GM18909 (cell line): ENCODE measurements around the gene LMBR1L.

Experiments used
- ATAC-seq: cut with Tn5 transposase; IDR thresholded peaks from one replicate; pipeline ENCODE4 v1.9.1; 2021; ENCODE audit warnings: mild to moderate bottlenecking; ENCODE audit not compliant: unreplicated experiment, poor library complexity

LMBR1L gene

DNA sequence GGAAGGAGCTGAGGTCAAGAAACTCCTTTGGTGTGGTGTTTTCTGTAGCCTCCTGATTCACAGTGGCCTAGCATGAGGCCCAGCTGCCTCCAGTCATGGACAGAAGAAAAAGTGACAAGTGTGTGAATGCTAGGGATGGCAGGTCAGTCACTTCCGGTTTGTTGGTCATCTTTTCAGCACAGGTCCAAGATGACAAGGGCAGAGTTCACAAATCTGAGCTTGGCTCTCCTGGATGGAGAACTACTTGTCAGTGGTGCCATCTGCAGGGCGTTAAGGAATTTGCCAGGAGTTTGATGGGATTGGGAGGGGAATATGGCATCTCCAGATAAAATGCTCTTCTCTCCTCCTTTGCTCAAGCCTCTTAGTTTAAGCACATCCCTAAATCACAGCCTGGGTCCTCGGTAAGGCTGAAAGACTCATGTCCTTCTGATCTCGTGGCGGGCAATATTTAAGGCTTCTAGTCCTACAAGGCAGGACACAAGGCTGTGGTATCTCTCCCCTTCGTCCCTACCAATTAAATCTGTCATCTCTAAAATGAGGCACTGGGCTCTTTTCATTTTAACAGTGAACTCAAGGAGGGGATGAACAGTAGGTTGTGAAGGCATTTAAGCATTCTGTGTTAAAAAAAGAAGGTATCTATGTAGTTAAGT, 10.5 kb upstream of the LMBR1L start:
- no peak for ATAC-seq

GRCh38 chr12:49111206-49111605, 559 bp upstream of the LMBR1L start:
- ATAC-seq = no peak

GRCh38 chr12:49109641-49110463, 795 bp downstream of the LMBR1L start:
- peak; percentile 9 for ATAC-seq

- ATAC-seq = no peak
Observed at GRCh38 chr12:49108958-49109404, 1.7 kb downstream of the LMBR1L start.

DNA sequence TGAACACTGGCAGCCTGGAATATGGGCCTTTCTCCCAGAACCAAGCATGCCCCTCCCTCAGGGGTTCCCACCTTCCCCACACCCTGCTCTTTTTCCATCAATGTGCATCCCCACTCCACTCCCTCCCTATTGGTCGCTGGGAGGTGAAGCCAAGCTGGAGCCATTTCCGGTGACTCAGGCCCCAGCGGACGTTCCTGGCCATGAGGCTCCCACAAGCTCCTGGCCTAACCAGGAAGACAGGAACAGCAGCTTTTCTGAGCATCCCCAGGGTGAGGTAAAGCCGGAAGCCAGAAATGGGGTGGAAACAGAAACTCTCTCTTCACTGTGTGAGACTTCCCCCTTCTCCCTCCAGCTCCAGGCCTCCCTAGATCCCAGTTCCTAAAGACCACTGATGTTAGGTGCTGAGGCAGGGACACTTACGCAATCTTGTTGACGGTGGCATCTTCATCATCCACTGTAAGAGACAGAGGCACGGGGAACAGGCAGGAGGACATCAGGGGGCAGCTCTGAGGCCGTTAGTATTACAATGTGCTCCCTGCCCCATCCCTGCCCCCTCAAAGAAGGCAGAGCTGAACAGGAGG, 5.1 kb downstream of the LMBR1L start:
- ATAC-seq = no peak

- ATAC-seq = no peak
Observed at GRCh38 chr12:49104822-49105221, 5.8 kb downstream of the LMBR1L start.

DNA sequence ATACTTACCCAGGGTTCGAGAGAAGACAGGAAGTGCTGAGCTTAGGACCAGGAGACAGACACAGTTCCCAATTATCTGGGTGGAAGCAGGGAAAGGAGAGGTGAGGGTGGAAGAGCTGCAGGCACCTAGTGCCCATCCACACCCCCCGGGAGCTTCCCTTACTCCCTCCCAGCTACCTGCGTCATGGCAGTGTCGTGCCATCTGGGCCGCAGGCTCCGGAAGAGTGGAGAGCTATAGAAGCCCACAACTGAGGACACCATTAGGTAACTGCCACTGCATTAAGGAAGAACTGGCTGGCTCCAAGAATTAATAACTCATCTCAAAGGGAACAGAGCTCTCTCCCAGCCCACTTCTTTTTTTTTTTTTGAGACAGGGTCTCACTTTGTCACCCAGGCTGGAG, 10.3 kb downstream of the LMBR1L start:
- no peak for ATAC-seq

DNA sequence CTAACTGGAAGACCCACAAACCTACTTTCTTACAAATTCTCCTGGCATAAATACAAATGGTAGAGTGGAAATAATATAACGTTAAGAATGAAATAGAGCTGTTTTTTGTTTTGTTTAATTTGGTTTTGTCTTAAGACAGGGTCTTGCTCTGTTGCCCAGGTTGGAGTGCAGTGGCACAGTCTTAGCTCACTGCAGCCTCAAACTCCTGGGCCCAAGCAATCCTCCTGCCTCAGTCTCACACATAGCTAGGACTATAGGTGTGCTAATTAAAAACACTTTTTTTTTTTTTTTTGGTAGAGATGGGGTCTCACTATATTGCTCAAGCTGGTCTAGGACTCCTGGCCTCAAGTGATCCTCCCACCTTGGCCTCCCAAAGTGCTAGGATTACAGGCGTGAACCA, 11.9 kb downstream of the LMBR1L start:
- ATAC-seq = no peak

- no peak for ATAC-seq
Observed at GRCh38 chr12:49098035-49098451, 12.6 kb downstream of the LMBR1L start.

DNA sequence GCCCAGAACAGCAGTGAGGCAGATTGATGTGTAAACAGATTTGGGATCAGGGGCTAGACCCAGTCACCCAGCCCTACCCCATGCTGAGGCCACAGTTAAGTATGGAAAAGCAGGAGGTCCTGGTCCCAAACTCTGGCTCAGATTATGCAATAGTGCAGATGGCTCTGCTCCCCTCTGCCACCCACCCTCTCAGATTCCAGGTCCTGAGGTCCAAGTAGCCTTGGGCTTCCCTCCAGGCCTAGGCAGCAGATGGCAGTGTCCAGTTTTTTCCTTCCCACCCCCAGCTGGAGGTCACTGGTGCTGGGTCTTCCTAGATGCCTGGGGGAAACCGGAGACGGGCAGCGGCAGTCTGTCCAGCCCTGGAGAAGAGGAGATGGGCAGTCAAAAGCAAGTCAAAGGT, 13.3 kb downstream of the LMBR1L start:
- ATAC-seq = no peak

DNA sequence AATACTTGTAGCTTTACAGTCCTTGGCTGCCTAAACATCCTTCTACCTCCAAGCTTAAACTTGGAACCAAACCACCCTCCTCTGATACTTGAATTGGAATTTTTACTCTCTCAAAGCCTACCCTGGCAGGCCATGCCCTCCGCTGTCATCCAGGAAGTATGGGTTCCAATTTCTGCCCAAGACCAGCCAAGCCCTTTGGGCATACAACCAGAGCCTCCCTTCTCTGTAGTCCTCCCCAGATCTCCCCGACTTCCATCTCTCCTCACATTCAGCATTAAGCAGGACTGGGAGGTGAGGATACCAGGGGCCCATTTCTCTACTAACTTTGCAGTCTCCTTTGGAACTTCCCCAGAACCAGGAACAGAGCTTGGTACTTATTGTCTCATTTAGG, 15.7 kb downstream of the LMBR1L start:
- no peak for ATAC-seq

DNA sequence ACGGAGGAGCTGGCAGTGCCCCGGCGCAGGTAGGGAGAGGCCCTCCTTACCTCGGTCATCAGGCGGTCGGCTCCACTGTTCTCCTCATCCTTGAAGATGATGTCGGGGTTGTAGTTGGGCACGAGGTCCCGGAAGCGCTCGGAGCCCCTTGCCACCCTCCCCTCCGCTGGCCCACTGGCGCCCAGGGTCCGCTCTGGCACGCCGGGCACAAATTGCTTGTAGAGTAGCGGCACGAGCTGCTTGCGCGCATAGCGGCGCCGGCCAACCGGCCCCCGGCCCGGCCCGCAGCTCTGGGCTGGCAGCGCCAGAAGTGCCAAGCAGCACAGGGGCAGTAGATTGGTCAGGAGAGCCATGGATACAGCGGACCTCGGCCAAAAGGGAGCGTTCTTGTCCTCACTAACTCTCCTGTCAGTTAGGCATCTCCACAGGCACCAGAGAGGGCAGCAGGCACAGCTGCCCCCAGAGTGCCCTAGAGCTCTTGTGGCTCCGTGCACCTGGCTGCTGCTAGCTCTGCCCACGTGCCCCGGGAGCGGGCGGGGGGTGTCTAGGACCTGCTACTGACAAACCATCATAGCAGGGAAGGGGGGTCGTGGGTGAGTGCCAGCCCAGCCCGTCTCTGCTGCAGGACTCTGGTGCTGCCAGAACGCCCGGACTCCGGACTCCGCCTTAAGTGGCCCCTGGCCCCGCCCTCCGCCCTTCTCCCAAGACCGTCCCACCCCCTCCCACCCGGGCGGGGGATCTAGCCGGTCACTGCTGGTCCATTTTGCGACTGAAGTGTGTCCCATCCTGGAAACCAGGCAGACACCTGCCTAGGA, 16.3 kb downstream of the LMBR1L start, which contains the start of gene DHH:
TSS of gene DHH (minus strand) at position 642 of the 815 bp plus-strand sequence. CDS start at position 353, 289 bp downstream.
- ATAC-seq = no peak

DNA sequence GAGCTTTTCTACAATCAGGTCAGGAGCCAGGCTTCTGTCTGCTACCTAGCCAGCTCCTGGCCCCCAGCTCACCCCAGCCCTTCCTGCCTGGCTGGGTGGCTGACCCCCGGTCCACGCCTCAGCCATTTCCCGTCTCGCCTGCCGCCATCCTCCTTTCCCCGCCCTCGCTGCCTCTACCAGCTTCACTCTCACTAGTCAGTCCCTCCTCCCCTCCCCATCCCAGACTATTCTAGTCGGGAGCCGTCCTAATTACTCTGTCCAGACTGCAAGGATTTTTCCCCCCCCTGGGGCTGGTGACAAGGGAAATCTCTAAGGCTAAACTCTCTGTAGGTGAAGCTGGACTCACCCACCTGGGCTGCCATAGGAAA, 16.9 kb downstream of the LMBR1L start:
- no peak for ATAC-seq

- ATAC-seq = no peak
Observed at GRCh38 chr12:49092816-49093406, 17.7 kb downstream of the LMBR1L start.

GRCh38 chr12:49092086-49092815, 18.4 kb downstream of the LMBR1L start:
- ATAC-seq = no peak

- ATAC-seq = no peak
Observed at GRCh38 chr12:49091836-49092085, 18.9 kb downstream of the LMBR1L start.

DNA sequence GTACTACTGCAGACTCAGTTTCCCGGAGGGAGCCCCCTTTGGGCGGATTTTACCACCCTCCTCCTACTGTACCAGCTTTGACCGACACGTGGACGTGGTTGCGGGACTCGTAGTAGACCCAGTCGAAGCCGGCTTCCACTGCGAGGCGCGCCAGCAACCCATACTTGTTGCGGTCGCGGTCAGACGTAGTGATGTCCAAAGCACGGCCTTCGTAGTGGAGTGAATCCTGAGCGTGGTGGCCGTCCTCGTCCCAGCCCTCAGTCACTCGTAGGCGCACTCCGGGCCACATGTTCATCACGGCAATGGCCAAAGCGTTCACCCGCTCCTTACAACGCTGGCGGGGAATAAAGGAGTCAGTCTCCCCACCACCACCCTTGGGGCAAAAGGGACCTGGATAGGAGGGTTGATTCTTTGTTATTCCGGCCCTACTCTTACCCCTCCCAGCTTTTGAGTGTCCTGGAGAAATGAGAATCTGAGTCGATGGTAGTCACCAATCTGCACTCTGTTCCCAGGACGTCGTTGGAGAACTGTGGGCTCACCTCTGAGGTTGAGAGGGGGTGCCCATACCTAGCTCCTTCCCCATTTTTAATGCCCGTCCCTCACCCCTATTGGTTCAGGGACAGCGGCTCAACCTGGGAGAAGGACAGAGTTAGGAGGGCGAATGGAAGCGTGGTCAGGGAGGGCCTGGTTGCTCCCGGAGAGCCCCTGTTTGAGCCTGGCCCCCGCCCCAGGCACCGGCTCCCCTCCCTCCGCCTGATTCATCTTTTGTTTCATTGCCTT, 19.4 kb downstream of the LMBR1L start:
- ATAC-seq = no peak

- ATAC-seq = no peak
Observed at GRCh38 chr12:49089821-49090773, 20.6 kb downstream of the LMBR1L start.
